ENCODE results near the gene TMUB2.
A peak's percentile ranks its signal among the peaks of the same experiment; 100 is the strongest.

The TMUB2 gene

GRCh38 chr17:44176671-44177501 lies 9.9 kb upstream of the TMUB2 start:
- no peak for DNase-seq

- DNase-seq: no peak
These were observed 9.1 kb upstream of the TMUB2 start for GRCh38 chr17:44177640-44178039.

GRCh38 chr17:44178133-44178532 lies 8.6 kb upstream of the TMUB2 start:
- DNase-seq: no peak

- no peak for DNase-seq
These were observed 3.7 kb upstream of the TMUB2 start for GRCh38 chr17:44183024-44183423.

GRCh38 chr17:44184212-44184810 lies 2.5 kb upstream of the TMUB2 start:
- DNase-seq: no peak

GRCh38 chr17:44187131-44187899 lies 543 bp downstream of the TMUB2 start:
- DNase-seq: no peak

GRCh38 chr17:44188576-44189403 lies 2.0 kb downstream of the TMUB2 start:
- DNase-seq: no peak

- DNase-seq: no peak
These were observed 3.7 kb downstream of the TMUB2 start for GRCh38 chr17:44190481-44190880.

- DNase-seq: no peak
These were observed 4.6 kb downstream of the TMUB2 start for GRCh38 chr17:44191369-44191768.

GRCh38 chr17:44191941-44192496 lies 5.2 kb downstream of the TMUB2 start:
- DNase-seq: no peak

- DNase-seq: no peak
These were observed 6.0 kb downstream of the TMUB2 start for GRCh38 chr17:44192750-44193149.

GRCh38 chr17:44193326-44194084 lies 6.7 kb downstream of the TMUB2 start:
- no peak for DNase-seq

GRCh38 chr17:44197107-44197506 lies 10.3 kb downstream of the TMUB2 start:
- no peak for DNase-seq

- no peak for DNase-seq
These were observed 11.4 kb downstream of the TMUB2 start for GRCh38 chr17:44197980-44198720.

- DNase-seq: peak; percentile 45
These were observed 12.2 kb downstream of the TMUB2 start for GRCh38 chr17:44198721-44199552.

- peak; percentile 99 for DNase-seq
These were observed 13.0 kb downstream of the TMUB2 start, which contains the start of gene ATXN7L3 for GRCh38 chr17:44199553-44200477. Gene ATXN7L3, minus strand, starts transcription at chr17:44199884. Its CDS starts 1,814 bp downstream, at chr17:44198070.

- no peak for DNase-seq
These were observed 13.8 kb downstream of the TMUB2 start for GRCh38 chr17:44200478-44201155.

- no peak for DNase-seq
These were observed 16.0 kb downstream of the TMUB2 start for GRCh38 chr17:44202756-44203155.

Measured in activated CD4-positive, alpha-beta T cell treated with anti-CD3 and anti-CD28 coated beads for 1 hour (primary cell).